ENCODE data around the gene KIF3C.

- TF ChIP-seq CTCF (IDR thresholded peaks at IDR 0.05) = no peak
- no peak for TF ChIP-seq POLR2A (IDR thresholded peaks at IDR 0.05)
These were observed 627 bp upstream of the KIF3C start for GRCh38 chr2:25982968-25983280.

Data from prostate gland (tissue), 2 donors.